Hematopoietic multipotent progenitor cell (in vitro differentiated cells): ENCODE measurements around the gene ZMAT3. TPM values are rescaled to one million over a fixed set of nuclear protein-coding genes. Genes with fewer than 3 reads are reported as not detected.
A peak's percentile ranks its signal among the peaks of the same experiment; 100 is the strongest.

ENCODE experiments used
- DNase-seq, 3 donors: peaks; one replicate each; pipeline ENCODE4 v3.0.0-alpha.2; 2011 to 2015; ENCODE audit warnings: low read depth in 2 of 3, low spot score in 2 of 3
- total RNA-seq: library from RNA; depleted of rRNA; stranded (reverse); fragments of >200 nt; gene quantifications from one replicate; pipeline ENCODE4 v1.2.3, GENCODE V29; 2012

The ZMAT3 gene
- total RNA-seq, 1 donor = 0.81 TPM

DNA sequence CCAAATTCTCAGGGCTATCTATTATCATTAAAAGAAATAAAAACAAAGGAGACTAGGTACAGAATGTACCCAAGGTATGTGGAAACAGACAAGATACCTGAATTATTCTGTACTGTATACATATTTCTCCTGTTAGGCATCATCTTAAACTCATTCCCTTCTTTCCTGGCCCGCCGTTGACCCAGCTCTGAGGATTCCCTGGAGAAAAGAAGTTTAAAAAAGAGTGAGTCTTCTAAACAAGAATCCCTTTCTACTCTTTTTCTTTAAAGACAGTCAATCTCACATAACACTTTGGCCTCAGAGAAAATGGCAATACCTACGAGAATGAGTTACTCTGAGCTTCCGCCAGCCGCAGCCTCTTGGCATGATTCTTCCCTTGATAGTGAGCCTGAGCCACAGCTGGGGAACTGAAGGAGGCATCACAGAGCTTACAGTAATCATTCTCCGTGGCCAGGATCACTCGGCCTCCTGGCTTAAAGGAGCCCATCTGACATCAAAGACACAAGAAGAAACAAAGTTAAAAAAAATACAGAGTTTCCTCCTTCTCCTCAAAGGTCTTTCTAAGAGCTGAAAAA, 44.2 kb downstream of the ZMAT3 start:
- DNase-seq = peak in 1 of 3 donors; percentile 55

- no peak for DNase-seq
Observed at GRCh38 chr3:179026636-179027035, 45.0 kb downstream of the ZMAT3 start.

- no peak for DNase-seq
Observed at GRCh38 chr3:179021119-179021903, 50.3 kb downstream of the ZMAT3 start.

GRCh38 chr3:179020112-179020511, 51.5 kb downstream of the ZMAT3 start:
- no peak for DNase-seq

DNA sequence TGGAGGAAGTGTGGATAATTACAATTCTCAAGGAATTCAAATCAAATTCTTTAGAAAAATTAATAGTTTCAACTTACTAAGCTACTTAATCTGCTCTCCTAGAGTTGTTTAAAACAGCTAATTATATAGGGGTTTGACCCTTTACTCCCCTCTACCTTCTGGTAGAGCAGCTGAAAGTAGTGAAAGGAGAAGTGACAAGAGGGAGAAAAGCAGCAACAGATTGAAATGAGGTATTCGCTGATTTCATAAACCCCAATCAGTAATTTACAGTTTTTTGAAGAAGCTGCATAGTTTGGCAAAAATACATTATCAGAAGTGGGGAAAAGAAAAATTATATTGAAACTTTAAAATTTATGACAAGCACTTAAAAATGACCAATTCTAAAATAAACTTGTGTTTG, 52.8 kb downstream of the ZMAT3 start:
- no peak for DNase-seq

- no peak for DNase-seq
Observed at GRCh38 chr3:179016979-179017670, 54.5 kb downstream of the ZMAT3 start.

DNA sequence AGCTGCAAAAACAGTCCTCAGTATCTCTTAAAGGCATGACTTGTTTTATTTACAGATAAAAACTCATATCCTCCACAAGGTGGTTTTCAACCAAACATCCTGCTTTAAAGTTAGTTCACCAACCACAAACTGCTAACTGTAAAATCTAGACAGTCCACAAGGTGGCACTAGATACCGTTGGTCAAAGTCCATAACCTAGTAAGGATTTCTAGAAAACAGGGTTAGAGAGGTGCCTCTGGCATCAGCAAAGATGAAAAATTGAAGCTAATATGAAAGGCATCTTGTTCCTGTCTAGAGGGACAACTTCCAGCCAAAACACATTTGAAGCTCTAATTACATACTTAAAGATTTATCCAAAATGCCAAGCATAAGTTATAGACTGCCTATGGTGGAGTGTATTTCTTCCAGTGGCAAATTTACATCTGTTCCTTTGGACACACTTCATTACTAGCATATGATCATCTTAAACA, 56.0 kb downstream of the ZMAT3 start:
- peak; percentile 63 to 92 (median 79) for DNase-seq

DNA sequence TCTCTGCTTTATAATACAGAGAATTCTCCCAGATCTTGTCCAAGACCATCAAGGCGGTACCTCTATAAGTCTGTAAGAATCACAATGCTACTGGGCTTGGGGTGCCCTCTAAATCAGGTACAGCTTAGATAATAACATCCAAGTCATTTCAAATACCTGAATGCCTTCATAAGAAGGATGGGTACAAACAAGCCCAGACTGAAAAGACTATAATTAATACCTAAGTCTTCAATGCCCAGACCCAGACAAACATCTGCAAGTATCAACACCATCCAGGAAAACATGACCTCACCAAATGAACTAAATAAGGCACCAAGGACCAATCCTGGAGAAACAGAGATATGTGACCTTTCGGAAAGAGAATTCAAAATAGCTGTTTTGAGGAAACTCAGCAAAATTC, 65.9 kb downstream of the ZMAT3 start:
- no peak for DNase-seq

- DNase-seq = no peak
Observed at GRCh38 chr3:179005213-179005612, 66.4 kb downstream of the ZMAT3 start.

DNA sequence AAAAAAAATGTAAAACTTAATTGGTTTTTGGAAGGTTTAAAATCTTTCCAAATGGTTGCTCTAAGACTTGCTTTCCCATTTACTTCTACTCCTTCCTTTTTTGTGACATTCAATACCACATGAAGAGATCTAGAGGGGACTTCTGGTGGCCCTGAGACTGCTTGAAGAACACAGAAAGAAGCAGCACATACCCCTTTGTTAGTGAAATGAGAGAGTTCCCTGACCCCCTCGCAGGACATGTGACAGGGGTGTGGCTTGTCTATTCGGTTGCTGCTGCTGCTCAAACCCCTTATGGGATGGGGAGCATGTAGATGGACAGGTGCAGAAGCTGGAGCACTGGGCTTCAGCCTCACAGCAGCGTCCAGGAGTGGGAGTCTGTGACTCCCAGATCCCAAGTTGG, 71.0 kb downstream of the ZMAT3 start:
- no peak for DNase-seq

DNA sequence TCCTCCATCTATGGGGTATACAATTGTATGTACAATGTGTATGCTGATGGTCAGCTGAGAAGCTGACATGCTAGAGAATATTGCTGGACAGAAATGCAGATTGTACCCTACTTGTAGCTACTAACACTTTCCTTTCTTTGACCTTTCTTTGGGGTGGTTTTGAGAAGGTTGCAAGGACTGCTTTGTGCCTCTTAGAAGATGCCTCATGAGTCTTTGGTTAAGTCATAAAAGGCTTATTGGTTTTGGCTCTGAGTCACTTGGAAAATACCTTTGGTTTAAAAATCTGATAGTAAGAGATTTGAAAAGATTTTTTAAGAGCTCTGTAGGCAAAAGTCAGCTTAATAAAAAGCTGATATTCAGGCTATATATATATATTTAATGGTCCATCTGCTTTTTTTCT, 71.5 kb downstream of the ZMAT3 start:
- DNase-seq = no peak

DNA sequence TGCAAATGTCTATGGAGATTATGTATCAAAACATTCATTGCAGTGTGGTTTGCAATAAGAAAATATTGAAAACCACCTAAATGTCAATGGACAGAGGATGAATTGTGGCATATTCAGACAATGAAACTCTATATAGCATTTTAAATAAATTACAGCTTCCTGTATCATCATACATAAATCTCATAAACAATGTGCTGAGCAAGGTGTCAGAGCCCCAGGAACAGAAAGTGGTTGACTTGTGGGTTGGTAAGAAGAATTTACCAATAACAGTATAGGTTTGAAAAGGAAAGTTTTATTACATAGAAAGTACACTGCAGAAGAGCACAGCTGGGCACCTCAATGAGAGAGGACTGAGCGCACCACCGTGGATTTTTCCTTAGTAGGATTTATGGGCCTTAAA, 75.2 kb downstream of the ZMAT3 start:
- DNase-seq = no peak

DNA sequence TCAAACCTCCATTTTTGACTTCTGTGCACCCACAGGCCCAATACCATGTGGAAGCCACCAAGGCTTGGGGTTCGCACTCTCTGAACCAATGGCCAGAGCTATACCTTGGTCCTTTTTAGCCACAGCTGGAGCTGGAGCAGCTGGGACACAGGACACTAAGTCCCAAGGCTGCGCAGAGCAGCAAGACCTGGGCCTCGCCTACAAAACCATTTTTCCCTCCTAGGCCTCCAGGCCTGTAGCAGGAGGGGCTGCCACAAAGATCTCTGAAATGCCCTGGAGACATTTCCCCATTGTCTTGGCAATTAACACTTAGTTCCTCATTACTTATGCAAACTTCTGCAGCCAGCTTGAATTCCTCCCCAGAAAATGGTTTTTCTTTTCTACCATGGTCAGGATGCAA, 81.3 kb downstream of the ZMAT3 start:
- DNase-seq = no peak

DNA sequence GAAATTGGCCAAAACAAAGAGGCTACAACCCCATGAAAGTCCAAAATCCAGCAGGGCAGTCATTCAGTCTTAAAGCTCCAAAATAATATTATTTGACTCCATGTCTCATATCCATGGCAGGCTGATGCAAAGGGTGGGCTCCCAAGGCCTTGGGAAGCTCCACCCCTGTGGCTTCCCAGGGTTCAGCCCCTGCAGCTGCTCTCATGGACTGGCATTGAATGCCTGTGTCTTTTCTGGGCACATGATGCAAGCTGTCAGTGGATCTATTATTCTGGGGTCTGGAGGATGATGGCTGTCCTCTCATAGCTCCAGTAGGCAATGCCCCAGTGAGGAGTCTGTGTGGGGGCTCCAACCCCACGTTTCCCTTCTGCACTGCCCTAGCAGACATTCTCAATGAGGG, 81.8 kb downstream of the ZMAT3 start:
- DNase-seq = no peak

- DNase-seq = no peak
Observed at GRCh38 chr3:178987745-178988144, 83.9 kb downstream of the ZMAT3 start.

GRCh38 chr3:178986456-178986855, 85.2 kb downstream of the ZMAT3 start:
- DNase-seq = no peak

DNA sequence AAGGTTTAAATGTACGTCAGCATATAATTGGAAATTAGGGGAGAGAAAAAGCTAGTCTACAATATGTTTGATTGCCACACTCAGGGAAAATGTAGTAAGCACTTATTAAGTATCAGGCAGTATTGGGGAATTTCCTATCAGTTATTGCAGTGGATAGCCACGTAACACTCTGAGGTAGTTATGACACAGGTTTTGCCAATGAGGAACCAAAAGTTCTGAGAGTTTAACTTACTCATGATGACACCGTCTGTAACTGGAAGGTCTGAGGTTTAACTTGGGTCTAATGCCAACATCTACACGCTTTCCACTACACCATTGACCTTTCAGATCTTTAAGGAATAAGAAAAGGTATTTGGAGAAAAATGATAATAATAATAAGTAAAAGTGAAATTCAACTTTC, 89.5 kb downstream of the ZMAT3 start:
- no peak for DNase-seq

- DNase-seq = no peak
Observed at GRCh38 chr3:178975320-178975719, 96.3 kb downstream of the ZMAT3 start.

GRCh38 chr3:178971614-178972013, 100.0 kb downstream of the ZMAT3 start:
- DNase-seq = no peak

- no peak for DNase-seq
Observed at GRCh38 chr3:178969004-178969700, 102.5 kb downstream of the ZMAT3 start.
